Activated naive CD4-positive, alpha-beta T cell treated with Interleukin-2 at 50 U/mL for 16 hours (primary cell): ENCODE measurements around the gene PLCL1.

Experiments
- DNase-seq: peaks from one replicate; pipeline ENCODE4 v3.0.0-alpha.2; 2020

The PLCL1 gene

GRCh38 chr2:198073253-198073652, 268.9 kb downstream of the PLCL1 start:
- DNase-seq = no peak

GRCh38 chr2:198077477-198077876, 273.1 kb downstream of the PLCL1 start:
- DNase-seq = no peak

- DNase-seq = no peak
Measured at GRCh38 chr2:198080879-198081765, 276.7 kb downstream of the PLCL1 start.

- DNase-seq = no peak
Measured at GRCh38 chr2:198084156-198084555, 279.8 kb downstream of the PLCL1 start.

- no peak for DNase-seq
Measured at GRCh38 chr2:198096002-198096401, 291.6 kb downstream of the PLCL1 start.

GRCh38 chr2:198096965-198097364, 292.6 kb downstream of the PLCL1 start:
- DNase-seq = no peak

GRCh38 chr2:198097630-198098029, 293.2 kb downstream of the PLCL1 start:
- DNase-seq = no peak

GRCh38 chr2:198098386-198098785, 294.0 kb downstream of the PLCL1 start:
- no peak for DNase-seq

- DNase-seq = no peak
Measured at GRCh38 chr2:198098918-198099317, 294.5 kb downstream of the PLCL1 start.

- no peak for DNase-seq
Measured at GRCh38 chr2:198100346-198100745, 296.0 kb downstream of the PLCL1 start.

- no peak for DNase-seq
Measured at GRCh38 chr2:198101688-198102087, 297.3 kb downstream of the PLCL1 start.

- no peak for DNase-seq
Measured at GRCh38 chr2:198102120-198102519, 297.7 kb downstream of the PLCL1 start.

- no peak for DNase-seq
Measured at GRCh38 chr2:198102856-198103255, 298.5 kb downstream of the PLCL1 start.

GRCh38 chr2:198106621-198107385, 302.4 kb downstream of the PLCL1 start:
- no peak for DNase-seq

GRCh38 chr2:198113316-198113715, 308.9 kb downstream of the PLCL1 start:
- DNase-seq = no peak

- DNase-seq = no peak
Measured at GRCh38 chr2:198114064-198114463, 309.7 kb downstream of the PLCL1 start.

- DNase-seq = no peak
Measured at GRCh38 chr2:198115201-198115600, 310.8 kb downstream of the PLCL1 start.

GRCh38 chr2:198116756-198117155, 312.4 kb downstream of the PLCL1 start:
- DNase-seq = no peak

GRCh38 chr2:198117406-198118041, 313.1 kb downstream of the PLCL1 start:
- DNase-seq = no peak

GRCh38 chr2:198127627-198128026, 323.2 kb downstream of the PLCL1 start:
- peak; percentile 42 for DNase-seq

GRCh38 chr2:198129609-198130008, 325.2 kb downstream of the PLCL1 start:
- DNase-seq = no peak

- DNase-seq = no peak
Measured at GRCh38 chr2:198134293-198134955, 330.0 kb downstream of the PLCL1 start.

GRCh38 chr2:198135481-198135934, 331.1 kb downstream of the PLCL1 start:
- DNase-seq = no peak
